Muscle of leg (tissue), 11 donors: ENCODE measurements around the gene ITIH4. TPM values are rescaled to one million over a fixed set of nuclear protein-coding genes. Genes with fewer than 3 reads are reported as not detected.

Source experiments
- DNase-seq: peaks from one replicate; pipeline ENCODE4 v3.0.0; 2013
- H3K27ac ChIP-seq: one replicate; pipeline ENCODE4 v1.5.1; 2013; ENCODE audit warnings: mild to moderate bottlenecking, low read length, control low read depth
- H3K27me3 ChIP-seq: one replicate; pipeline ENCODE4 v1.6.1; 2013; ENCODE audit warnings: low read length; ENCODE audit not compliant: control insufficient read depth, insufficient read depth
- H3K36me3 ChIP-seq: one replicate; pipeline ENCODE4 v1.6.1; 2013; ENCODE audit warnings: low read length; ENCODE audit not compliant: control insufficient read depth, insufficient read depth
- H3K4me1 ChIP-seq: one replicate; pipeline ENCODE4 v1.6.1; 2013; ENCODE audit warnings: low read length; ENCODE audit not compliant: control insufficient read depth, insufficient read depth
- H3K4me3 ChIP-seq: one replicate; pipeline ENCODE4 v1.5.1; 2013; ENCODE audit warnings: low read length, control low read depth
- H3K9me3 ChIP-seq: replicated peaks from 2 replicates; pipeline ENCODE4 v1.6.1; 2013; ENCODE audit warnings: low read depth, low read length; ENCODE audit not compliant: control insufficient read depth
- WGBS: methylation state at CpG from one replicate; pipeline ENCODE4 v1.1.5; 2013; ENCODE audit warnings: missing lambda C conversion rate; ENCODE audit not compliant: insufficient coverage; 5-methylcytosine and 5-hydroxymethylcytosine counted together
- polyA plus RNA-seq, 8 donors: library from polyadenylated mRNA; unstranded; fragments of 120-200 nt; gene quantifications; one replicate each; pipeline versions ENCODE4 v1.2.1 to v1.2.3, GENCODE V29; 2013; ENCODE audit warnings: inconsistent platforms in 1 of 8, low replicate concordance in 1 of 8; ENCODE audit not compliant: insufficient read length in 8 of 8, insufficient read depth in 1 of 8
- total RNA-seq: library from RNA; stranded (reverse); fragments of 120-200 nt; gene quantifications from one replicate; pipeline ENCODE4 v1.2.4, GENCODE V29; 2013

The ITIH4 gene
- total and polyA plus RNA-seq, 9 donors: 7.9 to 37.5 (median 22.1) TPM

- Histone ChIP-seq H3K36me3 (no peaks in the 10 kb centered on the region), H3K27ac (no peak overlapping the region), H3K27me3 (peaks cover under 1% of the 10 kb centered on the region), H3K9me3 (no peaks in the 10 kb centered on the region), H3K4me3 (no peak overlapping the region), H3K4me1 (peaks cover 11% of the 10 kb centered on the region)
- no peak for DNase-seq
- WGBS: 67% methylated on average over 13 of the region's 17 CpGs
Measured at GRCh38 chr3:52787672-52788625, 42.5 kb downstream of the ITIH4 start.

GRCh38 chr3:52787246-52787645, 43.2 kb downstream of the ITIH4 start:
- WGBS: 75% methylated on average over 4 of the region's 11 CpGs
- no peak for DNase-seq

GRCh38 chr3:52786330-52787215, 43.9 kb downstream of the ITIH4 start:
- 82% methylated on average over 11 of the region's 19 CpGs for WGBS
- Histone ChIP-seq H3K27me3 (peaks cover 8% of the 10 kb centered on the region), H3K4me1 (no peaks in the 10 kb centered on the region)

More at GRCh38 chr3:52787246-52787645, 43.2 kb downstream of the ITIH4 start:
- peaks cover 3% of the 10 kb centered on the region for H3K27me3 ChIP-seq
- no peaks in the 10 kb centered on the region for H3K9me3 ChIP-seq
- peaks cover 4% of the 10 kb centered on the region for H3K4me1 ChIP-seq
- H3K27ac ChIP-seq: no peak overlapping the region
- no peak overlapping the region for H3K4me3 ChIP-seq
- H3K36me3 ChIP-seq: no peaks in the 10 kb centered on the region

GRCh38 chr3:52784931-52785590, 45.4 kb downstream of the ITIH4 start:
- WGBS: 65% methylated on average over 2 of the region's 5 CpGs
- Histone ChIP-seq H3K27ac (no peak overlapping the region), H3K36me3 (no peaks in the 10 kb centered on the region), H3K4me1 (no peaks in the 10 kb centered on the region), H3K9me3 (no peaks in the 10 kb centered on the region), H3K27me3 (peaks cover 8% of the 10 kb centered on the region), H3K4me3 (no peak overlapping the region)
- no peak for DNase-seq

More at GRCh38 chr3:52786330-52787215, 43.9 kb downstream of the ITIH4 start:
- H3K36me3 ChIP-seq: no peaks in the 10 kb centered on the region
- H3K4me3 ChIP-seq: no peak overlapping the region
- H3K27ac ChIP-seq: no peak overlapping the region
- DNase-seq: no peak
- H3K9me3 ChIP-seq: no peaks in the 10 kb centered on the region

GRCh38 chr3:52784021-52784621, 46.4 kb downstream of the ITIH4 start:
- no peak overlapping the region for H3K27ac ChIP-seq
- no peaks in the 10 kb centered on the region for H3K4me1 ChIP-seq
- peaks cover 8% of the 10 kb centered on the region for H3K27me3 ChIP-seq
- H3K4me3 ChIP-seq: no peak overlapping the region
- no peak for DNase-seq
- no peaks in the 10 kb centered on the region for H3K9me3 ChIP-seq
- no peaks in the 10 kb centered on the region for H3K36me3 ChIP-seq
- 85% methylated on average over 18 of the region's 18 CpGs for WGBS

- H3K4me3 ChIP-seq: no peak overlapping the region
- H3K27ac ChIP-seq: no peak overlapping the region
- DNase-seq: no peak
- no peaks in the 10 kb centered on the region for H3K36me3 ChIP-seq
- WGBS: 63% methylated on average over 2 of the region's 3 CpGs
- no peaks in the 10 kb centered on the region for H3K4me1 ChIP-seq
- H3K27me3 ChIP-seq: peaks cover 8% of the 10 kb centered on the region
- no peaks in the 10 kb centered on the region for H3K9me3 ChIP-seq
Measured at GRCh38 chr3:52783211-52783555, 47.3 kb downstream of the ITIH4 start.

GRCh38 chr3:52782412-52783210, 47.9 kb downstream of the ITIH4 start:
- WGBS: 40% methylated on average over 3 of the region's 12 CpGs
- Histone ChIP-seq H3K4me1 (no peaks in the 10 kb centered on the region), H3K27ac (no peak overlapping the region), H3K4me3 (no peak overlapping the region), H3K36me3 (no peaks in the 10 kb centered on the region), H3K27me3 (peaks cover 8% of the 10 kb centered on the region), H3K9me3 (no peaks in the 10 kb centered on the region)
- DNase-seq: no peak

GRCh38 chr3:52781741-52782140, 48.7 kb downstream of the ITIH4 start:
- Histone ChIP-seq H3K4me3 (no peak overlapping the region), H3K36me3 (no peaks in the 10 kb centered on the region), H3K27ac (no peak overlapping the region), H3K27me3 (peaks cover 8% of the 10 kb centered on the region), H3K4me1 (no peaks in the 10 kb centered on the region), H3K9me3 (no peaks in the 10 kb centered on the region)
- WGBS: 69% methylated on average over 13 of the region's 13 CpGs
- DNase-seq: no peak
